Middle frontal gyrus (tissue), 1 donor: Measurements from ENCODE around the gene TCERG1L.
"Not testable (repeated sequence)": the region's sequence is repeated elsewhere in the genome, so short reads cannot be mapped to it uniquely, and the experiment has no call there.

Experiments
- DNase-seq: peaks from one replicate; pipeline ENCODE4 v3.0.0-alpha.2; 2015; ENCODE audit warnings: low spot score; ENCODE audit errors: extremely low spot score

TCERG1L gene

GRCh38 chr10:131187274-131187673 lies 124.2 kb downstream of the TCERG1L start:
- no peak for DNase-seq

DNA sequence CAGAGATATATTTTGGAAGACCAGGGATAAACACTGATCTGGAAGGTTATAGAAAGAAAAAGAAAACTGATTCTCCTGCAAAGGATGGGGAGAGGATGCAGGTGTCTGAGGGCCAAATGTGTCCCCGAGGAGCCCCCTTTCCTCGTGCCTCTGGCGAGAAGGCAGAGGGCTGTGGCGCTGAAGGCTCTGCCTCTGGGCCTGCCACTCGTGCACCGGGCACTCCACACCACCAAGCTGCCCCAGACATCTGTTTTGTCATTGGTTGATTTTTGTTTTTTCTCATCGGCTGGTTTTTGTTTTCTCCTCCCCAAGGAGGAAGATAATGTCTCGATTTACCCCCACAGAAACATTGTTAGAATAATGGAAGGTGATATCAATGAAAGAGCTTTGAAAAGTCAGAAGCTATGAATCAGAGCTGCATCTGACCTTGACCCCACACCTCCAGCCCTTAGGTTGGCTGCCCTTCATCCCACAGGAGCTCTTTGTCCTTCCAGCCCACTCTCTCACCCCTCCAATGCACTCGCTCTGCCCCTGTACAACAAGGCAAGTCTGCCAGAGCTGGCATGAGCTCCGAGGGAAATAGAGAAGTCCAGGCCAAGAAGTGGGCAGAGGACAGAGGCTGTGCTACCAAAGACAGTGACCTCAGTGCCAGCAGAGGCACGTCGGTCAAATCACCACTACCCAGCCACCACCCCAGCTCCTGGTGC lies 124.8 kb downstream of the TCERG1L start:
- no peak for DNase-seq

DNA sequence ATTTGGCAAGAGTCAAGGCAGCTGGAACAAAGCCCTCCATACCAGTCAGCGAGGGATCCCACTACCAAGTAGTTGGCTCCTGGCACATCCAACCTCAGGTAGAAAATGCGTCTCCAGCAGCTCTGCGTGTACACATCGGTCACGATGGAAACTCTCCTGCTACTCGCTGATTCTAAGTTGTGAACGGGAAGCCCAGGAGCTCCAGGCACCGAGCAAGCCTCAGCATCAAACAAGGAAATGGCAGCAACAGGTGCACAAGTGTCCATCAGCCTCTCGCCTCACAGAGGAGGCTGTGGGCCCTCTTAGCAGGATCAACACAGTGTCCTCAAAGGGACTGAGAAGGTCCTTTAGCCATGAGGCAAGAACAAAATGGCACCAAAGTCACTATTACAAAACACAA lies 127.0 kb downstream of the TCERG1L start:
- DNase-seq, result no peak

DNA sequence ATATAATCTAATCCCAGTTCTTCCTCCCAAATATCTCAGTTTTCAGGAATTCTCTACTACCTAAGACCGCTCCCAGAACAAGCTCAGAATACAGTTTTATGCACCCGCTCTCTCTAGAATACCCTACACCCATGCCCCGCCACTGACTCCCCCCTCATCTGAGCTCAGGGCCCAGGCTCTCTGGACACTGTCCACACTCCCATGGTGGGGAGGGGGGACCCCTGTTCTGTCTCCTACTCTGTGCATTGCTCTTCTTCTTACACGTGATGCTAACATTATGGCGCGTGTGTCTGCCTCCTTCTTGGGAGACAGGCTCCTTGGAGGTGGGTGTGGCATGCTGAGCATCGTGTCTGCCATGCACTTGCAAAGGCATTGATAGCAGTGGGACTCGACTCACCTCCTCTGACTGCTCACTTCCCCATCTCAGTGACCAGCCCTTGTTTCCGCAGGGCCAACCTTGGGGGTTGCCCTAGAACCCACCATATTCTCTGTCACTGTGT lies 127.9 kb downstream of the TCERG1L start:
- no peak for DNase-seq

DNA sequence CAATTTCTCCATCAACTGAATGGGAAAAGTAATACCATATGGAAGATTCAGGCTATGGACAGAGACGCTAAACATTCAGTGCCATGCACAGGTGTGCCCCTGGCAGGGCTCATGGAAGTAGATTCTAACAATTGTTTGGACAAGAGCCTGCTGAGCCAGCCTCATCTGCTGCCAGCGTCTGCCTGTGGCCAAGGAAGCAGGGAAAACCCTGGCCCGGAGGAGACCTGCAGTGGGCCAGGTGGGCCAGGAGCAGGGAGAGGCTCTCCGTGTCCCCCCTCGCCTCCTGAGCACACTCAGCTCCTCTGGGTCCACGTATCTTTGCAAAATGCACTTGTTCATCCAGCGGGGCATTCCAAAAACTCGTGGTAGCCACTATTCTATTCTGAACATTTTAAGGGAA lies 130.1 kb downstream of the TCERG1L start:
- DNase-seq, result no peak

GRCh38 chr10:131180740-131181415 lies 130.6 kb downstream of the TCERG1L start:
- no peak for DNase-seq

DNA sequence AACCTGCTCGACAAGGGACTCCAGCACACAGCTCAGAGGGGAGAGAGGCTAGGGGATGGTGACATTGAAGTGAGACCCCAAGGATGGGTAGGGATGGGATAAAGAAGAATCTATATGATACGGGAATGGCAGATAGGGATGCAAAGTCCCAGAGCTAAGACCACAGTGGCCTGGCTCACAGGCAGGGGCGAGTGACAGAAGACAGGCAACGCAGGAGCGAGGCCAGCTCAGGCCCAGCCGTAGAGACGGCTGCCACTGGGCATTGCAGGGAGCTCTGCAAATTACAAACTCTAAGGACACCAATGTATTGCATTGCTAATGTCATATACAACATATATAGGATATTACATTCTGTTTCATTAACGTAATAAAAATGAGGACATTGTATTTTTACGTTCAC lies 131.4 kb downstream of the TCERG1L start:
- no peak for DNase-seq

DNA sequence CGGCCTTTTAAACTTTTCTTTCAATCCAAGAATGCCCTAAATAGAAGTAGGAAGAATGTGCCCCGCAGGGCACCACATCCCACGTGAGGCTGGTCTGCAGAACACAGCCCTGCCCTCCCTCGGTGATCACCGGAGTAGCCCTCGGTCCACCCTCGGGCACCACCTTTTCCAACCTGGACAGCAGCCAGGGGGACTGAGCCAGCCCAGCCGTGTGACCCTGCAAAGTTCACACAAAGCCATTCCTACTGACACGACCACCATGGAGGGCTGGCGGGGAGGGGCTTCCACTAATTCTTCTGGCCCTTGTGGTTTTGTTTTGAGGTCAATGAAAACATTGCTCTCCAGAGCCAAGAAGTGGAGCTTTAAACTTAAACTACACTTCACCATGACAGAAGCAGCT lies 132.2 kb downstream of the TCERG1L start:
- DNase-seq, result no peak

DNA sequence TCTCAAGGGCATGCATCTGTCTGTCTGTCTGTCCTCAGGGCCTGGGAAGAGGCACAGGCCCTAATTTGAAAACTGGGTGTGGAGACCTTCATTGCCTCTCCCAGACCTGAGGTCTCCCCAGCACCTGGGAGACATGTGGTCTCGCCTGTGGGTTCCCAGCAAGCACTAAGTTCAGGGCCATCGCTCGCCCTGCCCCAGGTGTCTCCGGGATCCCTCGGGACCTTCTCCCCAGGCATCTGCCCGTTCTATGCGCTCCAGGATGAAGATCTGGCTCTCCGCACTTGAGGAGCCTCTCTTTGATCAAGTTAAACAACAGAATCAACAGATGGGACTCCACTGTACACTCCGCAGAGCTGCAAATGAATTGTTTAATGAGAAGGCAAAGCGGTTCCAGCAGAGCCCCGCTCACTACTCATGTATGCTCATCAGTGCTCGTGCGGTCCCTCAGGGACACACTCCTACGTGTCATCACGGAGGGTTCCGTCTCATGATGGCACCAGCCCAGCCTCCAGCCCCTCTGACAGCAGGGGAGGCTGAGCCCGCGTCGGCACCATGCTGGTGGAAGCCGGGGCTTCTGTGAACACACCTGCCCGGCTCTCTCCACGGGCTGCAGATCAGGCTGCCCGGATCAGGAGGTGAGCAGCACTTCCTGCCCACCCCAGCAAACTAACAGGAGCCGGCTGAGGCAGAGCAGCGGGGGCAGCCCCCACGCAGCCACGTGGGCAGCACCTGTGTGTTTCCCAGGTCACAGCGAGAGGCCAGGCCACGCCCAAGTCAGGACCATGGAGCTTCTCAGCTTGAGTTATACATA lies 132.8 kb downstream of the TCERG1L start:
- no peak for DNase-seq

DNA sequence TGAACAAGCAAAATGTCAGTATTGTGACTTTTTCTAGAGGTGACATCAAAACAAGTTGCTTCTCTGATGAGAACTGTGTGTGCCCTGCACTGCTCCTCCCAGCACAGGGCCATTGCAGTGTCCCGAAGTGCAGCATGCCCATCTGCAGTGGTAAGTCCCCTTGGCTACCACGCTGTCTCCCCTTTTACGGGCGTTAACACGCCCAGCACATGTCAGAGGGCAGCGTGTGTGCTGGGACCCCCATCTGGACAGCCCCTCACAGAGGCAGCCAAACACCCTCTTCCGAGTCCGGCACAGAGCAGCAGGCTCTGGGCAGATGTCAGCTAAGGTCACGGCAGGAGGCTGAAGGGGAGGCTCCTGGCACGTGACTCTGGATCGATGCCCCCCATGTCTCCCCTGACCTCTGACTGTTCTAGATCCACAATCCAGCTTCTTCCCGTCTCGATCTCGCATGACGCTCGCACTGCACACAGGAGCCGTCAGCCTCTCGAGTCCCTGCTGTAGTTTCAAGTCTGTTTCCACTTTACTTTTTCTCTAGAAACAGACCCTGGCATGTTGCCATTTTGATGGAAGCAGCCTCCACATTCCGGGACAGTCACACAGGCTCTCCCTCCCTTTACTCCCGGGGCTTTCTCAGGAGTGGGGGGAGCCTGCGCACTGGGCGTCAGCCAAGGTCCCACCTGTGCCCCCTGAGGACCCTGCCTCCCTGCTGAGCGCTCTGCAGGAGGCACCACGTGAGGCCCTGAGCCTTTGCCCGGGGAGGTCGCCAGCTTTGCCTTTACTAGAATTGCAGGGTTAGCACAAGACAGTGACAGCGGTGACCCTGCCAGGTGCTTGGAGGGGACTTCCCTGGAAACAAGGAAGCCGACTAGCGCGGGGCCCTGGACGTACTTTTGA lies 133.8 kb downstream of the TCERG1L start:
- DNase-seq, result no peak

DNA sequence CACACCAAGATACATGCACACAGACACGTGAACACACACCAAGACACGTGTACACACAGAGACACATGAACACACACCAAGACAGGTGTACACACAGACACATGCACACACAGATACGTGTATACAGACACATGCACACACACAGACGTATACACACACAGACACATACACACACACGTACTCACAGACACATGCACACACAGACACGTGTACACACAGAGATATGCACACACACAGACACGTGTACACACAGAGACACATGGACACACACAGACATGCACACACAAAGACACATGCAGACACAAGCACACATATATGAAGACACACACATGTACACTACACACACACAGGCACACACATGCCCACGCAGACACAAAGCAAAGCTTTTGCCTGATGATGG lies 134.6 kb downstream of the TCERG1L start:
- DNase-seq, result no peak

GRCh38 chr10:131176324-131176723 lies 135.2 kb downstream of the TCERG1L start:
- not testable (repeated sequence) for DNase-seq

- DNase-seq, result peak; percentile 15
Measured at GRCh38 chr10:131175891-131176290, 135.6 kb downstream of the TCERG1L start.

- DNase-seq, result no peak
Measured at GRCh38 chr10:131174651-131175540, 136.6 kb downstream of the TCERG1L start.

GRCh38 chr10:131174211-131174565 lies 137.3 kb downstream of the TCERG1L start:
- no peak for DNase-seq

DNA sequence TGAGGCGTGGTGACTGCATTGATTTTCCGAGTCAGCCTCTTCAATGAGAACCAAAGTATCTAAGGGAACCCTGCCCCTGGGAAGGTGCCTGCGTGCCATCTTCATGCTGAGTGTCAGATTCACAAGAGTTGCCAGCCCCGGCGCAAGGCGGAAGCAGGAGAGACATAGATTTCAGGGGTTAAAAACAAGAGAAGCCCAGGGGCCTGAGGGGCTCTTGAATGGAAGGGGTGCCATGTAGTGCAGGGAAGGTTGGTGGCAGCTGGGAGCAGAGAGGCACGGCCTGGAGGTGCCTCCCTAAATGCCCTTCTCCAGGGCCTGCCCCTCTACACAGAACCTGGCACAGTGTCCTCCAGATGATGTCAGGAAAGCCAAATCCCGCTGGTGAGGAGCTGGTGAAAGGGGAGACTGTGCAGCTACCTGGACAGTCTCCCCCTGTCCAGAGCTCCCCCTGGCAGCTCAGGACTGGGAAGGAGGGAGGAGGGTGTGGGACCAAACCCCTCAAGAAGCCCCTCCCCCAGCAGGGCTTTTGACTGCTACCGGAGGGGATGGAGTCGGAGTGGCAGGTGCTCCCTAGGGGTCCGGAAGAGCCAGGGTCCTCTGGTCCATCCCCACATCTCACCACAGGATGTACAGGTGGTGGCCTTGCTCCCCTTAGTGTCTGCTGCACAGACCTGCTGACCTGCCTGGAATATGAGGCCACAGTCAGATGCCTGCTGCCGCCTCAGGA lies 137.9 kb downstream of the TCERG1L start:
- DNase-seq, result no peak

DNA sequence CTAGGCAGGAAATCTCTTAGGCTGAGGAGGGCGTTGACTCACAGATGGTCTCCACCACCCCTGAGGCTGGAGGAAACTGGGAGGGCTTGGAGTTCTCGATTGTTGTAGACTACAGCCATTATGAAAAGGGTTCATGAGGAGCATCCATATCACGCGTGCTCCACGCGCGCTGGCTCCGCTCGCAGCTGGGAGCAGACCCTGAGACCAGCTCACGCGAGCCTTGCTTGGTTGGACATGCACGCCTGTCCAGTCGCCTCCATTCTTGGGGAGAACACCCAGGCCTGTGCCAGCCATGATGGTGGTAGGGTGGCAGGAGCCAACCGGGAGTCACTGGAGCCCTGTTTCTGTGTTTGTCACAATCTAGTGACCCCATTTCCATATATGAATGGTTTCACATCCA lies 139.1 kb downstream of the TCERG1L start:
- DNase-seq, result no peak

GRCh38 chr10:131169146-131169545 lies 142.4 kb downstream of the TCERG1L start:
- no peak for DNase-seq

- DNase-seq, result no peak
Measured at GRCh38 chr10:131168238-131168875, 143.2 kb downstream of the TCERG1L start.
